HG02970 (cell line): ENCODE results near the gene GTF2H4.
"Not testable (repeated sequence)": the region's sequence is repeated elsewhere in the genome, so short reads cannot be mapped to it uniquely, and the experiment has no call there.

Experiments used
- ATAC-seq: cut with Tn5 transposase; IDR thresholded peaks from one replicate; pipeline ENCODE4 v1.9.1; 2021; ENCODE audit warnings: mild to moderate bottlenecking, moderate library complexity, moderate number of reproducible peaks; ENCODE audit not compliant: unreplicated experiment, low FRiP score

GTF2H4 gene

GRCh38 chr6:30917041-30917440 is 9.0 kb downstream of the GTF2H4 start:
- ATAC-seq: no peak

GRCh38 chr6:30917487-30917886 is 9.5 kb downstream of the GTF2H4 start:
- ATAC-seq: no peak

GRCh38 chr6:30918670-30919069 is 10.7 kb downstream of the GTF2H4 start:
- ATAC-seq: no peak

- no peak for ATAC-seq
These were observed 14.4 kb downstream of the GTF2H4 start for GRCh38 chr6:30922447-30922852.

- not testable (repeated sequence) for ATAC-seq
These were observed 16.1 kb downstream of the GTF2H4 start for GRCh38 chr6:30924040-30924627.

- ATAC-seq: no peak
These were observed 18.6 kb downstream of the GTF2H4 start for GRCh38 chr6:30926644-30927043.

GRCh38 chr6:30927080-30927479 is 19.1 kb downstream of the GTF2H4 start:
- not testable (repeated sequence) for ATAC-seq

- ATAC-seq: no peak
These were observed 20.7 kb downstream of the GTF2H4 start for GRCh38 chr6:30928677-30929076.

DNA sequence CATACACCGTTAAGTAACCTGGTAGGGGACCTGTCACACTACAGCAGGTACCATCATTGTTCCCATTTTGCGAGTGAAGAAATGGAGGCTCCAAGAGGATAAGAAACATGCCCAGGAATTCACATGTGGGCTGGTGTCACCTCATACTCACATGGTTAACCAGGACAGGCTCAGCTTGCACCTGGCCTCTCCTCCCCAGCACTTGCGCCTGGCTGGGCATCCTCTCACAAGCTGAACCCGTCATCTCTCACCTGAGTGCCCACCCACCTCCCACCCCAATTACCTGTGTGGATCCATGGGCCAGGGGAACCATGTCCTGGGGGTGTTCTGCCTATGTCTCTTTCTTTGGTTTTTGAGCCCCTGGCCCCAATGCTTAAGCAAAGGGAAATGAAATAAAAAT is 22.5 kb downstream of the GTF2H4 start:
- ATAC-seq: no peak

DNA sequence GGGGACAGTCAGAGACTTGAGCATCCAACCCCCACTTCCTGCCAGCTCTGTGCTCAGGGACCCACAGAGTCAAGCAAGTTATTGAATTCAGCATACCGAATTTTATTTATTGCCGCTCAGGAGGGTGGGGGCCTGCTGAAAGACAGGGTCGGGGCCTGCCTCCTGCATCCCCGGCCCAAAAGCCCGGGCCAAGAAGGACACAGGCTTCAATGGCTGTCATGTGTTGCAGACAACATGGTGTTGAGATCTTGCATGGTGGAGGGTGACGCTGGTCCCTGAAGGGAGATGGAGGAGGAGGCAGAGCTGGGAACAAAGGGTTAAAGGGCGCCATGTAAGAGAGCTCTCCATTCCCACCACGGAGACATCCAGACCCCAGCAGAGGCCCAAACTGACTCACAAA is 23.3 kb downstream of the GTF2H4 start:
- ATAC-seq: no peak

DNA sequence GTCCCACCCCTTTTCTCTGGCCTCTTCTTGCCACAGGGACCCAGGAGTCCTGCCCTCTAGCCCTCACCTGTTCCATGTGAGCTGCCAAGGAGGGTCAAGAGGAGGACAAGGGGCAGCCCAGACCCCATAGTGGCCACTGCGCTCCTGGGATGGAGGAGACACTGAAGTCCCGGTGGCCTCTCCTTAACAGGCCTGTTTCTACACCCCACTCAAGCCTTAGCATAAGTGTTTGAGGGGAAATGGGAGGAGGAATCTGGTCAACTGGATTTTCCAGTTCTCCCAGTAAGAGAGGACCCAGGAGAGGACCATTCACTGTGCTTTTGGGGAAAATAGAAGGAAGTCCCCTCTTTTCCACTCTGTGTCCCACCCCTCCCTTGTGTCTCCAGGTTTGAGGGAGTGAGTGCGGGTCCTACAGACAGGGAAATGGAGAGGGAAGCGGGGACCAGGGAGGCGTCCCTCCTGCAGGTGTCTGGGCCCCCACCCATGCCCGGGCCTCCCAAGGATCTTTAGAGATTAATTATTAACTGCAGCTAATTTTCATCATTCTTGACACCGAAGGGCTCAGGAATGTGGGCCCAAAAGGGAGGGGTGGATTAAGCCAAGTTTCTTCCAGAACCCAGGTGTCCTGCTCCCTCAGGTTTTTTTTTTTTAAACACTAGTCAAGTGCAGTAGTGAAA is 24.1 kb downstream of the GTF2H4 start, which contains the start of gene SFTA2:
Gene SFTA2, minus strand, starts transcription at position 202 of the 677 bp plus-strand sequence. Its CDS starts 74 bp downstream, at position 128.
- ATAC-seq: no peak

DNA sequence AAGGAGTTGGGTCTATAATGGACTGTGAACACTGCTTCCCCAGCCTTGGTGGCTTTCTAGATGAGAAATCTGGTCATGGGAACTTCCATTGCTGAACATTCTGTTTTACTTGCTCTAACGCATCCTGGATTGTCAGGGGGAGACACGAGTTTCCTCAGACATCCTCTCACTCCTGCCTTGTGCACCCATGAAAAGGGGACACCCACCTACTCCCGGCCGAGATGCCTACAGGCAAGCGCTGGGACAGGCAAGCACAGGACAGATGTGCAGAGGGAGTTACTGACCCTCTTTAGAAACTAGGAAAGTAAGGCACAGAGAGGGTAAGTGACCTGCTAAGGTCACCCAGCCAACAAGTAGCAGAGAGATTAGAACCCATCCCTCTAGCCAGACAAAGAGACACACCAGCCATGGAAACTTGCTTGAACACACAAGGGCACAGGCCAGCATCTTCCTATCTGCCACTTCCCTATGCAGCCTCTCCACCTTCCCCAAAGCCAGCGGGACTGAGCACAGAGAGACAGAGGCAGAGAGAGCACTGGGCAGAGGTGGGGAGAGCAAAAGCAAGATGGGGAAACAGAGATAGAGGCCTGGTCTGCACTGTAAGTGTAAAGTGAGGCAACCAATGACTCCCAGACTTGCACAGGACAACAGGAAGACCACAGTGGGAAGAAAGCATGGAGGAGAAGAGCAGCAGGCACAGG is 24.8 kb downstream of the GTF2H4 start:
- no peak for ATAC-seq

GRCh38 chr6:30935018-30935417 is 27.0 kb downstream of the GTF2H4 start:
- no peak for ATAC-seq

GRCh38 chr6:30937265-30937664 is 29.3 kb downstream of the GTF2H4 start:
- ATAC-seq: no peak

GRCh38 chr6:30938730-30939129 is 30.7 kb downstream of the GTF2H4 start:
- ATAC-seq: no peak

GRCh38 chr6:30939473-30939872 is 31.5 kb downstream of the GTF2H4 start:
- ATAC-seq: no peak

GRCh38 chr6:30940361-30940986 is 32.5 kb downstream of the GTF2H4 start, which contains the start of gene MUCL3:
Gene MUCL3 (plus strand): TSS chr6:30940973. CDS start chr6:30941000, 27 bp downstream.
- ATAC-seq: no peak

DNA sequence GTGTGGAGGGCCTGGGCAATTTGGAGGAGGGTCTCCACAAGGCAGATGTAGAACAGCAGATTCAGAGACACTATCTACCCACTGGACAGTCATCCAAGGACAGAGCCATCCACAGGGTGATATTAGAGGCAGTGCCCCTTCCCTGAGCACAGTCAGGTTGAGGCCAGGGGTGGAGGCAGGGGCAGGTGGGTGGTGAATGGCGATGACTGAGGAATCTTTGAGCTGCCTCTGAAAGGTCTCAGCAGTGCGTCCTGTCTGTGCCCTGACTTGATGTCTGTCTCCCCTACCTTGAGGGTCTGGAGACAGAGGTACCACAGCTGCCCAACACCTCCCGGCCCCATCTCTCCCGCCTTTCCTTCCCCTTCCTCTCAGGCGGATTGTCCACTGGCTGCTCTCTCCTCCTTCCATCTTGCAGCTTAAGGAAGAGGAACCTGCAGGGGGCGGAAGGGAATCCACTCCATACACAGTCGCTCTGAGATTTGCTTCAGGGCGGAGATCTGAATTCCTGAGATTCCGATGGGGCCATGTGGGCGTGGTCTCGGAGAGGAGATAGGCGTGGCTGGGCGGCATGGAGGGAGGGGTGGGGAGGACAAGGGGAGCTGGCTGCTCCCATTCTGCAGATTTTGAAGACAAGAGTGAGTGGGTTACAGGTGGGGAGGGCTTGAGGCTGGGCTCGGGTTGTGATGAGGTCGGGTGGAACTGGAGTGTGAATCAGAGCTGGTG is 34.5 kb downstream of the GTF2H4 start:
- no peak for ATAC-seq

- ATAC-seq: no peak
These were observed 36.0 kb downstream of the GTF2H4 start for GRCh38 chr6:30944051-30944450.

DNA sequence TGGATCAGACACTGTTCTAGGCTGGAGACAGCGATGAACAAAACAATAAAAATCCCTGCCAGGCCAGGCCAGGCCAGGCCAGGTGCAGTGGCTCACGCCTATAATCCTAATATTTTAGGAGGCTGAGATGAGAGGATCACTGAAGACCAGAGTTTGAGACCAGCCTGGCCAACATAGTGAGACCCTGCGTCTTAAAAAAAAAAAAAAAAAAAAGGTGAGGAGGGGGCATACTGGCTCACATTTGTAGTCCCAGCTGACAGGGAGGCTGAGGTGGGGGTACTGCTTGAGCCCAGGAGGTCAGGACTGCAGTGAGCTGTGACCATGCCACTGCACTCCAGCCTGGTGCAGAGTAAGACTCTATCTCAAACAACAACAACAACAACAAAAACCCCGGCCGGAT is 37.3 kb downstream of the GTF2H4 start:
- ATAC-seq: no peak
